ENCODE results near the gene MBD3L4. TPM values are rescaled to one million over a fixed set of nuclear protein-coding genes. Genes with fewer than 3 reads are reported as not detected.
A peak's percentile ranks its signal among the peaks of the same experiment; 100 is the strongest.
"Not testable (repeated sequence)": the region's sequence is repeated elsewhere in the genome, so short reads cannot be mapped to it uniquely, and the experiment has no call there.

Gene MBD3L4
- not detected in 2 replicates for total RNA-seq

DNA sequence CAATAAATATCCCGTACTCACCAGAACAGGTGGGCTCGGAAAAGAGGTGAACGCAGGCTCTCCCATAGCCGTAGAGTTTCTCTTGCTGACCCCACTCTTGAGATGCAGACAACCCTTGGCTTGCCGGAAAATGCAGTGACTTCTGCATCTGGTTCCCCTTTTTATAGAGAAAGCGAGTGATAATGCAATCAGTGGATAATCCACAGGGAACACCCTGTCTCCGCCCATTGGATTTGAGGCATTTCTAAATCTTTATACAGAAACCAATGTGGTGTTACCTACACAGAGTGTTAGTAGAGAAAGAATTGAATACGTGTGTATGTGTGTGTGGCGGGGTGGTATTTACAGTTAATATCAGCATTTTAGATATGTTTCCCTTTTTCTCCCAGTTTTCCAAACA, at the start of gene MBD3L4:
TSS of gene MBD3L4 (minus strand) at position 101 of the 400 bp plus-strand sequence. CDS start at position 66, 35 bp downstream.
- H3K4me1 Mint-ChIP-seq (ENCODE audit: low read depth); H3K27me3 Mint-ChIP-seq (ENCODE audit: low read depth); intact Hi-C loops (cut with micrococcal nuclease); H3K36me3 Mint-ChIP-seq (ENCODE audit: low read depth); H3K27ac Mint-ChIP-seq; H3K9me3 Mint-ChIP-seq; H3K4me3 Mint-ChIP-seq (ENCODE audit: low read depth); DNase-seq (ENCODE audit: low spot score): not testable (repeated sequence)

- Mint-ChIP-seq H3K4me3 (ENCODE audit: low read depth) (no peak overlapping the region), H3K27me3 (ENCODE audit: low read depth) (no peaks in the 10 kb centered on the region), H3K4me1 (ENCODE audit: low read depth) (no peaks in the 10 kb centered on the region), H3K9me3 (peaks cover 72% of the 10 kb centered on the region), H3K36me3 (ENCODE audit: low read depth) (peaks cover 38% of the 10 kb centered on the region), H3K27ac (no peak overlapping the region)
- intact Hi-C loops (cut with micrococcal nuclease), result no loop called here
- no peak for DNase-seq (ENCODE audit: low spot score)
These were observed 49.0 kb upstream of the MBD3L4 start for GRCh38 chr19:7088999-7089398.

DNA sequence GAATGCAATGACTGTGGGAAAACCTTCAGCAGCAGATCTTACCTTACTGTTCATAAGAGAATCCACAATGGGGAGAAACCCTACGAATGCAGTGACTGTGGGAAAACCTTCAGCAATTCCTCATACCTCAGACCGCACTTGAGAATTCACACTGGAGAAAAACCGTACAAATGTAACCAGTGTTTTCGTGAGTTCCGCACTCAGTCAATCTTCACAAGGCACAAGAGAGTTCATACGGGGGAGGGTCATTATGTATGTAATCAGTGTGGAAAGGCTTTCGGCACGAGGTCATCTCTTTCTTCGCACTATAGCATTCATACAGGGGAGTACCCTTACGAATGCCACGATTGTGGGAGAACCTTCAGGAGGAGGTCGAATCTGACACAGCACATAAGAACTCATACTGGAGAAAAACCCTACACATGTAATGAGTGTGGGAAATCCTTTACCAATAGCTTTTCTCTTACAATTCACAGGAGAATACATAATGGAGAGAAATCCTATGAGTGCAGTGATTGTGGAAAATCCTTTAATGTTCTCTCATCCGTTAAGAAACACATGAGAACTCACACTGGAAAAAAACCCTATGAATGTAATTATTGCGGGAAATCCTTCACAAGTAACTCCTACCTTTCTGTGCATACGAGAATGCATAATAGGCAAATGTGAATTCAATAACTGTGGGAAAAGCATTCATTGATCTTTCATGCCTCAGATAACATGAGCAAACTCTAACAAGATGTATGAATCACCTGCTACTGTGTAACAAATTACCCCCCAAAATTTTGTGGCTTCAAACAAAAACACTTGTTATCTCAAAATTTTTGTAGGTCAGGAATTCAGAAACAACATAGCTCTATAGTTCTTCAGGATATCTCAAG, 43.3 kb upstream of the MBD3L4 start:
- Mint-ChIP-seq H3K9me3 (peaks cover 77% of the 10 kb centered on the region), H3K27ac (no peak overlapping the region), H3K27me3 (ENCODE audit: low read depth) (no peaks in the 10 kb centered on the region), H3K4me1 (ENCODE audit: low read depth) (no peaks in the 10 kb centered on the region), H3K4me3 (ENCODE audit: low read depth) (no peak overlapping the region), H3K36me3 (ENCODE audit: low read depth) (peaks cover 80% of the 10 kb centered on the region)
- intact Hi-C loops (cut with micrococcal nuclease), result no loop called here
- no peak for DNase-seq (ENCODE audit: low spot score)

DNA sequence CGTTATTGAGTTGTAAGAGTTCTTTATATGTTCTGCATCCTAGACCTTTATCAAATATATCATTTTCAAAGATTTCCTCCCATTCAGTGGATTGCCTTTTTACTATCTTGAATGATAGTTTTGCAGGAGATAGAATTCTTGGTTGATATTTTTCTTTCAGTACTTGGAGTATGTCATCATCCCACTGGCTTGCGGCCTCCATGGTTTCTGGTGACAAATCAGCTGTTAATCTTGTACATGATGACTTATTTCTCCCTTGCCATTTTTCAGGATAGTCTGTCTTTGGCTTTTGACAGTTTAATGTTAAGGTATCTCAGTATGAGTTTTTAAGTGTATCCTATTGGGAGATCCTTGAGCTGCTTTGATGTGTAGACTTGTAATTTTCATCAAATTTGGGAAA, 38.0 kb upstream of the MBD3L4 start:
- intact Hi-C loops (cut with micrococcal nuclease), result no loop called here
- Mint-ChIP-seq H3K4me3 (ENCODE audit: low read depth) (no peak overlapping the region), H3K9me3 (peaks cover 63% of the 10 kb centered on the region), H3K36me3 (ENCODE audit: low read depth) (peaks cover 98% of the 10 kb centered on the region), H3K4me1 (ENCODE audit: low read depth) (no peaks in the 10 kb centered on the region), H3K27ac (no peak overlapping the region), H3K27me3 (ENCODE audit: low read depth) (no peaks in the 10 kb centered on the region)
- DNase-seq (ENCODE audit: low spot score), result no peak

- Mint-ChIP-seq H3K9me3 (peaks cover 54% of the 10 kb centered on the region), H3K4me1 (ENCODE audit: low read depth) (peaks cover 3% of the 10 kb centered on the region), H3K27me3 (ENCODE audit: low read depth) (no peaks in the 10 kb centered on the region), H3K4me3 (ENCODE audit: low read depth) (no peak overlapping the region), H3K27ac (no peak overlapping the region), H3K36me3 (ENCODE audit: low read depth) (peaks cover 93% of the 10 kb centered on the region)
- no peak for DNase-seq (ENCODE audit: low spot score)
- intact Hi-C loops (cut with micrococcal nuclease), result no loop called here
These were observed 36.2 kb upstream of the MBD3L4 start for GRCh38 chr19:7076151-7076550.

DNA sequence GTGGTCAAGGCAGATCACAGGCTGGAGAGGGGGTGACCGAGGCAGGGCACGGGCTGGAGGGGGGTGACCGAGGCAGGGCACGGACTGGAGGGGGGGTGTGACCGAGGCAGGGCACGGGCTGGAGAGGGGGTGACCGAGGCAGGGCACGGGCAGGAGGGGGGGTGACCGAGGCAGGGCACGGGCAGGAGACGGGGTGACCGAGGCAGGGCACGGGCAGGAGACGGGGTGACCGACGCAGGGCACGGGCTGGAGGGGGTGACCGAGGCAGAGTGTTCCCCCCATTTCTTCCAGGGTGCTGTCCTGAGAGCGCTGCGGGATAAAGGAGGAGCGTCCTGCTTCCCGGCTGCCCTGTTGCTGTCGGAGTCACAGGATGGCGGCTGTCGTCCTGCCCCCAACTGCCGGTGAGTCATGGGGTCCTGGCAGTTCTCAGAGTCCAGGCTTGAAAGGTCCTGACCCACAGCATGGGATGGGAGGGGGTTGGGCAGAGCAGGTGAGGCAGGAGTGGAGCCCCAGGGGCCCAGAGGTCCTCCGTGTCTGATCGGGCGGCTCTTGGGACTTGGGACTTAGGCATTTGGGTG, 34.8 kb upstream of the MBD3L4 start:
- intact Hi-C loops (cut with micrococcal nuclease), result no loop called here
- no peak for DNase-seq (ENCODE audit: low spot score)
- Mint-ChIP-seq H3K4me1 (ENCODE audit: low read depth) (peaks cover 5% of the 10 kb centered on the region), H3K9me3 (peaks cover 43% of the 10 kb centered on the region), H3K27me3 (ENCODE audit: low read depth) (no peaks in the 10 kb centered on the region), H3K36me3 (ENCODE audit: low read depth) (peaks cover 90% of the 10 kb centered on the region), H3K27ac (no peak overlapping the region), H3K4me3 (ENCODE audit: low read depth) (no peak overlapping the region)

GRCh38 chr19:7072541-7072940, 32.6 kb upstream of the MBD3L4 start:
- peak overlapping the region; percentile 71 for H3K4me3 Mint-ChIP-seq (ENCODE audit: low read depth)
- no peak for DNase-seq (ENCODE audit: low spot score)
- no peaks in the 10 kb centered on the region for H3K27me3 Mint-ChIP-seq (ENCODE audit: low read depth)
- H3K9me3 Mint-ChIP-seq, result peaks cover 26% of the 10 kb centered on the region
- H3K4me1 Mint-ChIP-seq (ENCODE audit: low read depth), result peaks cover 9% of the 10 kb centered on the region
- intact Hi-C loops (cut with micrococcal nuclease), result no loop called here
- H3K27ac Mint-ChIP-seq, result no peak overlapping the region
- H3K36me3 Mint-ChIP-seq (ENCODE audit: low read depth), result peaks cover 77% of the 10 kb centered on the region

DNA sequence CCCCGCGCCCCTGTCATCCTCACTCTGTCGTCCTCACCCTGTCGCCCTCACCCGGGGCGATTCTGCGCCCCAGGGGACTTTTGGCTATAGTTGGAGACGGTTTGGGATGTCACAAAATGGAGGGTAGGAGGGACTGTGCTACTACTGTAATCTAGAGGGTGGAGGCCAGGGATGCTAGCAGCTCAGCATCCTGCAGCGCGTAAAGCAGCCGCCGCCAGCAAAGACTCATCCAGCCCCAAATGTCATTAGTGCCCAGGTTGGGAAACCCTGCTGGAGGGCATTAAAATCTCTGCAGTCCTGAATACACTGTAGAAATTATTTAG, 29.9 kb upstream of the MBD3L4 start:
- Mint-ChIP-seq H3K27me3 (ENCODE audit: low read depth) (no peaks in the 10 kb centered on the region), H3K4me1 (ENCODE audit: low read depth) (peaks cover 9% of the 10 kb centered on the region), H3K4me3 (ENCODE audit: low read depth) (peak overlapping the region; percentile 94), H3K27ac (peak overlapping the region; percentile 86), H3K9me3 (peaks cover 18% of the 10 kb centered on the region), H3K36me3 (ENCODE audit: low read depth) (peaks cover 50% of the 10 kb centered on the region)
- intact Hi-C loops (cut with micrococcal nuclease), result no loop called here
- DNase-seq (ENCODE audit: low spot score), result no peak

DNA sequence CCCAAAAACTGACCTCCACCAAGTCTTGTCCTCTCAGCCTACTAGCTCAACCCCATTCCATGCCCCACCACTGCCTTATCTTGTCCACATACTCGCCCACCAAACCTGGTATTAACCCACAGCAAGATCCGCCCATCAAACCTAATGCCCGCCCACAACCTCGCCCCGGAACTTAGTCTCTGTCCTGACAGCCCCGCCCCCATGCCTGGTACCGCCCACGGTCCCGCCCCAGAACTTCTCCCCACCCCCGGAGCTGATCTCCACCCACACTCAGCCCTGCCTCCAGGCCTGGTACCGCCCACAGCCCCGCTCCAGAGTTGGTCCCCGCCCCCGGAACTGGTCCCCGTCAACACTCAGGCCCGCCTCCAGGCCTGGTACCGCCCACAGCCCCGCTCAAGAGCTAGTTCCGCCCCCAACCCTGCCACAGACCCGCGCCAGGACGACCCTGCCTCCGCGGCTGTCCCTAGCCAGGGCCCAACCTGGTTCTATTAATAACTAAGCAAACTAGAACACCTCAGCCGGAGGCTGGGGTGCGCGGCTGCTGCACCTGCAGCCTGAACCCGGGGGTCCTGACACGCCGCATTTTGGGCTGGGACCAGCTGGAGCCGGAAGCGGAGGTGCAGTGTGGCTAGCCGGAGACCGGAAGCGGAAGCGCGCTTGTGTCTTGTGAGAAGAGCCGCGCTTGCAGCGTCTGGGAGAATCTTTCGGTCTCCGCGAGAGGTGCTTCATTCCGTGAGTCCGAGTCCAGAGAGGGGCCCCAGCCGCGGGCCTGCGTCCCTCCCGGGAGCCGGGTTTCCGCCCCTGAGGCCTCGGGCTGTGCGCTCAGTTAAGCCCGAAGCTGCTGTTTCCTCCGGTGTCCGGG, 29.3 kb upstream of the MBD3L4 start, which contains the start of gene ZNF557:
TSS of gene ZNF557 (plus strand) at position 662 of the 862 bp plus-strand sequence. CDS start 5,372 bp downstream, outside the sequence.
- intact Hi-C loops (cut with micrococcal nuclease), result no loop called here
- H3K36me3 Mint-ChIP-seq (ENCODE audit: low read depth), result peaks cover 44% of the 10 kb centered on the region
- peak; percentile 96 for DNase-seq (ENCODE audit: low spot score)

DNA sequence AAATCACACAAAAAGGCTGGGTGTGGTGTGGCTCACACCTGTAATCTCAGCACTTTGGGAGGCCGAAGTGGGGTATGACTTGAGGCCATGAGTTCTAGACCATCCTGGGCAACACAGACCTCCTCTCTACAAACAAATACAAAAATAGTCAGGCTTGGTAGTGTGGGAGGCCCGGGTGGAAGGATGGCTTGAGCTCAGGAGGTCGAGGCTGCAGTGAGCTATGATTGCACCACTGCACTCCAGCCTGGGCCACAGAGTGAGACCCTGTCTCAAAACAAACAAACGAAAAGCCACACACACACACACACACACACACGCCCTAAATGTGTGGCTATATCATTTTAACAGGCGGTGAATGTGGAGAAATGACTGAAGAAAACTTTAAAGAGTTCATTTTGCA, 28.6 kb upstream of the MBD3L4 start:
- Mint-ChIP-seq H3K27ac (peak overlapping the region; percentile 86), H3K36me3 (ENCODE audit: low read depth) (peaks cover 38% of the 10 kb centered on the region), H3K4me1 (ENCODE audit: low read depth) (peaks cover 9% of the 10 kb centered on the region), H3K9me3 (peaks cover 13% of the 10 kb centered on the region), H3K27me3 (ENCODE audit: low read depth) (no peaks in the 10 kb centered on the region), H3K4me3 (ENCODE audit: low read depth) (peak overlapping the region; percentile 94)
- no peak for DNase-seq (ENCODE audit: low spot score)
- intact Hi-C loops (cut with micrococcal nuclease), result no loop called here

More for the DNA sequence above, 29.3 kb upstream of the MBD3L4 start, which contains the start of gene ZNF557:
- H3K4me1 Mint-ChIP-seq (ENCODE audit: low read depth), result peaks cover 9% of the 10 kb centered on the region
- H3K27me3 Mint-ChIP-seq (ENCODE audit: low read depth), result no peaks in the 10 kb centered on the region
- peak within 1 kb of the TSS; percentile 86 for H3K27ac Mint-ChIP-seq
- peak within 1 kb of the TSS; percentile 94 for H3K4me3 Mint-ChIP-seq (ENCODE audit: low read depth)
- H3K9me3 Mint-ChIP-seq, result peaks cover 16% of the 10 kb centered on the region

DNA sequence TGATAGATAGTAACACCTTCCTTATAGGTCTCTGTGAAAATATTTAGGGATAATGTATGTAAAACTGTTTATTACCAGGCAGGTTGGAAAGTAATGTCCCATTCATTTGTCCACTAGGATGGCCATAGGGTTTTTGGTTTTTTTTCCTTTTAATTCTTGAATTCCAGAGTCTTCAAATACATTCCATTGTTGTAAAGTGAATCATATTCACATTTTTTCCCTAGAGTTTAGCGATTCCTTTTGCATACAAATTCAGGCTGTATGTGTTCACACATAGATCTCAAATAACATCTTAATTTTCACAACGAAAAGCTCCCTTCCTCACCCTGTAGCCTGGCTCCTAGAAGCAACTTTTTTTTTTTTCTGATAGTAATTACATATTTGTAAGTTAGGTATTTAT, 27.7 kb upstream of the MBD3L4 start:
- H3K27ac Mint-ChIP-seq, result no peak overlapping the region
- H3K4me1 Mint-ChIP-seq (ENCODE audit: low read depth), result peaks cover 9% of the 10 kb centered on the region
- H3K27me3 Mint-ChIP-seq (ENCODE audit: low read depth), result no peaks in the 10 kb centered on the region
- no peak for DNase-seq (ENCODE audit: low spot score)
- intact Hi-C loops (cut with micrococcal nuclease), result no loop called here
- H3K4me3 Mint-ChIP-seq (ENCODE audit: low read depth), result no peak overlapping the region
- peaks cover 12% of the 10 kb centered on the region for H3K9me3 Mint-ChIP-seq
- peaks cover 31% of the 10 kb centered on the region for H3K36me3 Mint-ChIP-seq (ENCODE audit: low read depth)

DNA sequence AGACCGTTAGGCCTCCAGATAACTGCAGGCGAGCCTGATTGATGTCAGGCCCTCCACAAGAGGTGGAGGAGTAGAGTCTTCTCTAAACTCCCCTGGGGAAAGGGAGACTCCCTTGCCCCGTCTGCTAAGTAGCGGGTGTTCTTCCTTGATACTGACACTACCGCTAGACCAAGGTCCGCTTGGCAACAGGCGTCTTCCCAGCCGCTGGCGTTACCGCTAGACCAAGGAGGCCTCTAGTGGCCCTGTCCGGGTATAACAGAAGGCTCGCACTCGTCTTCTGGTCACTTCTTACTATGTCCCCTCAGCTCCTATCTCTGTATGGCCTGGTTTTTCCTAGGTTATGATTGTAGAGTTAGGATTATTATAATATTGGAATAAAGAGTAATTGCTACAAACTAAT, 27.1 kb upstream of the MBD3L4 start:
- H3K9me3 Mint-ChIP-seq; H3K4me1 Mint-ChIP-seq (ENCODE audit: low read depth); H3K27ac Mint-ChIP-seq; DNase-seq (ENCODE audit: low spot score); intact Hi-C loops (cut with micrococcal nuclease); H3K27me3 Mint-ChIP-seq (ENCODE audit: low read depth); H3K4me3 Mint-ChIP-seq (ENCODE audit: low read depth): not testable (repeated sequence)
- peaks cover 25% of the 10 kb centered on the region for H3K36me3 Mint-ChIP-seq (ENCODE audit: low read depth)
